Osteocyte (in vitro differentiated cells): ENCODE measurements around the gene CKMT2. TPM values are rescaled to one million over a fixed set of nuclear protein-coding genes. Genes with fewer than 3 reads are reported as not detected.

Experiments used
- DNase-seq: peaks from one replicate; pipeline ENCODE4 v3.0.0; 2021; ENCODE audit warnings: mixed read lengths; ENCODE audit not compliant: unreplicated experiment; ENCODE audit errors: extremely low spot score
- H3K27ac Mint-ChIP-seq: one replicate; pipeline ENCODE4 v1.8.0; 2021; ENCODE audit warnings: mild to moderate bottlenecking, mixed read lengths; ENCODE audit not compliant: unreplicated experiment
- H3K27me3 Mint-ChIP-seq: one replicate; pipeline ENCODE4 v1.8.0; 2021; ENCODE audit warnings: mixed read lengths; ENCODE audit not compliant: unreplicated experiment
- H3K36me3 Mint-ChIP-seq: one replicate; pipeline ENCODE4 v1.8.0; 2021; ENCODE audit warnings: mixed read lengths; ENCODE audit not compliant: unreplicated experiment
- H3K4me1 Mint-ChIP-seq: one replicate; pipeline ENCODE4 v1.8.0; 2021; ENCODE audit warnings: mixed read lengths; ENCODE audit not compliant: unreplicated experiment
- H3K4me3 Mint-ChIP-seq: one replicate; pipeline ENCODE4 v1.8.0; 2021; ENCODE audit warnings: mild to moderate bottlenecking, moderate library complexity, mixed read lengths; ENCODE audit not compliant: unreplicated experiment
- H3K9me3 Mint-ChIP-seq: one replicate; pipeline ENCODE4 v1.8.0; 2021; ENCODE audit warnings: mixed read lengths; ENCODE audit not compliant: unreplicated experiment
- total RNA-seq: library from RNA; stranded (reverse); gene quantifications from 2 replicates; pipeline ENCODE4 v1.2.1, GENCODE V29; 2021
- TF ChIP-seq, protein P1 (sequence below): fragments of 200-600 bp; sonication (generic); IDR thresholded peaks from 2 replicates; pipeline ENCODE4 v1.5.0; 2021; ENCODE audit warnings: antibody characterized with exemption, mild to moderate bottlenecking, moderate library complexity

CKMT2 gene
- total RNA-seq, 1 donor from 2014 or later = not detected

DNA sequence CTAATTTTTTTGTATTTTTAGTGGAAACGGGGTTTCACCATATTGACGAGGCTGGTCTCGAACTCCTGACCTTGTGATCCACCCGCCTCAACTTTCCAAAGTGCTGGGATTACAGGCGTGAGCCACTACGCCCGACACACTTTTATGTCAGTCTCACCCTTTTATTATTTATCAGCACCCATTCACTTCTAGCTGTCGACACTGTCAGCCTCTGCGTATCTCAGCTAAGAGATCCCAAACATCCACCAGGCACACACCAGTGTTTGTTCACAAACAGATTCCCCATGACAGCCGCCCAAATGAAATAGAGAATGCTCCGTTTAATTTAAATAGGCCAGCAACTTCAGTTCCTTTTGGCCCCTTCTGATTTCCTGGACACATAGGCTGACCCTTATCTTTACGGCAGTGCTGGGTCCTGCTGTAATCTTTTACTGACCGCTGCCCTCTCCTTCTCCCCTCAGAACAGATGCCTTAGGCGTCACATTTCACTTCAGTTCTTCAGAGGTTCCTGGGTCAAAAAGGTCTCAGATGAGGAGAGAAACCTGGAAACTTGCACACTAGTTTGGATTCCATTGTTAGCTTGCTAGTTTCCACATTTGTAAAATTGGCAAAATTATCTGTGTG, 43.1 kb upstream of the CKMT2 start:
- Mint-ChIP-seq H3K9me3 (no peaks in the 10 kb centered on the region), H3K27ac (no peak overlapping the region), H3K27me3 (peaks cover 34% of the 10 kb centered on the region), H3K4me3 (no peak overlapping the region), H3K4me1 (peaks cover 5% of the 10 kb centered on the region), H3K36me3 (no peaks in the 10 kb centered on the region)
- DNase-seq = no peak
- TF ChIP-seq, protein P1, sequence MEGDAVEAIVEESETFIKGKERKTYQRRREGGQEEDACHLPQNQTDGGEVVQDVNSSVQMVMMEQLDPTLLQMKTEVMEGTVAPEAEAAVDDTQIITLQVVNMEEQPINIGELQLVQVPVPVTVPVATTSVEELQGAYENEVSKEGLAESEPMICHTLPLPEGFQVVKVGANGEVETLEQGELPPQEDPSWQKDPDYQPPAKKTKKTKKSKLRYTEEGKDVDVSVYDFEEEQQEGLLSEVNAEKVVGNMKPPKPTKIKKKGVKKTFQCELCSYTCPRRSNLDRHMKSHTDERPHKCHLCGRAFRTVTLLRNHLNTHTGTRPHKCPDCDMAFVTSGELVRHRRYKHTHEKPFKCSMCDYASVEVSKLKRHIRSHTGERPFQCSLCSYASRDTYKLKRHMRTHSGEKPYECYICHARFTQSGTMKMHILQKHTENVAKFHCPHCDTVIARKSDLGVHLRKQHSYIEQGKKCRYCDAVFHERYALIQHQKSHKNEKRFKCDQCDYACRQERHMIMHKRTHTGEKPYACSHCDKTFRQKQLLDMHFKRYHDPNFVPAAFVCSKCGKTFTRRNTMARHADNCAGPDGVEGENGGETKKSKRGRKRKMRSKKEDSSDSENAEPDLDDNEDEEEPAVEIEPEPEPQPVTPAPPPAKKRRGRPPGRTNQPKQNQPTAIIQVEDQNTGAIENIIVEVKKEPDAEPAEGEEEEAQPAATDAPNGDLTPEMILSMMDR = no peak

DNA sequence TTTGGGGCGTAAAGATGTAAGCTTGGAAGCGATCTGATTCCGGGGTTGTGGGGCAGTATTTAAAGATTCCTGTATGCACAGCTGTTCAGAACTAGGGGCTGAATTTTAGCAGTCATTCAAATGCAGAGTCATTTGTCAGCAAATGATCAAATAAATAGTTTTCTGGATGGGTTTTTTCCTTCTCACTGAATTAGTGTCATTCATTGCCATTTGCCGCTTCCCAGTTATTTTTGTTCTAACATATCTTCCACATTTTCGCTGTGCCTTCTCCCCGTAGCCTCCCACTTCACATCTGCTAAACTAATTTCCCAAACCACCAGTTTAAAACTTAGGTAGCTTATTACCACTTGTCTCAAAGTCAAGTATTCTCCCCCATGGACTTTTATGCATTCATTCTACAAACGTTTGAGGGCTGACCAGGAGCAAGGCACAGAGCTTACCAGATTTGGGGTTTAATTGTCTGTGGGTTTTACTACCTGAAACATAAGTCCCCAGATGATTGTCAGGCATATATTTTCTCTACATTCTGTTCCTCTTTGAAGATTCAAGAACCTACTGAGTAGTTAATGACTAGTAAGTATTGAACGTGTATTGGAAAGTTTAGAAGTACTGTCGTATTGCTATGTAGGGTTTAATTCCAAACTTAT, 41.3 kb upstream of the CKMT2 start:
- Mint-ChIP-seq H3K36me3 (no peaks in the 10 kb centered on the region), H3K9me3 (no peaks in the 10 kb centered on the region), H3K4me1 (peaks cover 8% of the 10 kb centered on the region), H3K27me3 (peaks cover 38% of the 10 kb centered on the region), H3K4me3 (no peak overlapping the region), H3K27ac (no peak overlapping the region)
- TF ChIP-seq, protein P1 = no peak
- DNase-seq = no peak

DNA sequence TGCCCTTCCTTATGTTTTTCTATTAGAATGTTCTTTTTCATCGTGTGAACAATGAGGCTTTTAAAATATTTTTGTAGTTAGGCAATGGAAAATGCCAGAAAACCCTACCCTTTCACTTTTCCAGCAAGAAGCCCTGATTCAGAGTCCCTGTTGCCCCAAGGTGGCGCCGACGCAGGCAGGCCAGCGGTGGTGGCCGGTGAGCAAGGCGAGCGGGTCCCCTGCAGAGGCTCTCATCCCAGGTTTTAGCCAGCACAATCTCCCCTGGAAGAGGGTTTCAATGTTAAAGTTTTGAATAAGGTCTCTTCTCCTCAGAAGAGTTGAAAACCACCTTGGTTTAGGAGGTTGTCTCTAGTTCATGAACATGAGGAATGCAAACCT, 40.8 kb upstream of the CKMT2 start:
- Mint-ChIP-seq H3K36me3 (no peaks in the 10 kb centered on the region), H3K9me3 (no peaks in the 10 kb centered on the region), H3K27me3 (peaks cover 40% of the 10 kb centered on the region), H3K4me1 (peaks cover 8% of the 10 kb centered on the region), H3K4me3 (no peak overlapping the region), H3K27ac (no peak overlapping the region)
- no peak for DNase-seq
- TF ChIP-seq, protein P1 = no peak

DNA sequence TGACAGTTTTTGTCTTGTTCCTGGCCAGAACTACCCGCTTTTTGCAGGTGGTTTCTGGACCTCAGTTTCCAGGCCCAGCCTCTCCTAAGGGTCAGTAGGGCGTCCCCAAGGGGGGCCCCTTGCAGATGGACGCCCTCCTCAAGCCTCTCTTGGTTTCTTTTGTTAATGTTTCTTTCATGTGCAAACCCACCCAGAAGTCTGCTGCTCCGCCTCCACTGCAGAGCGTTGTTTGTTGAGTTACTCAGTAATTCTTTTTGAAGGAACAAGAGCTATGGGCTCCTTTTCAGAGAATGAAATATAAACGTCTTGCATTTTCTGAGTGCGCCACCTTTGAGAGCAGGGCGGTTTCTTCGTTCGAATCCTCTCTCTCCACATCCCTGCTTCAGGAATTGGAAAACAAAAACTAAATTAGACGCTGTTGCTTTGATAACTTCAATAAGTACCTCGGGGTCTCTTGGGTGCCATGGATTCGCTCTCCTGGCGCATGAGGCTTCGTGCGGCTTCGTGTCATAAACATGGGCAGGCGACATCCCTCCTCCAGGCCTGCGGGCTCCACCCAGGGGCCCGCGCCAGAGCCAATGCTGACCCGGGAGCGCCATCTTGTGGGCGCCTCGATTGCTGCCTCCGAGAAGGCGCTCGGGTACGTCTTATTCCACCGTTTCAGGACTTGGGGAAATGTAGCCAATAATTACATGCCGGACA, 38.3 kb upstream of the CKMT2 start:
- Mint-ChIP-seq H3K27ac (no peak overlapping the region), H3K36me3 (no peaks in the 10 kb centered on the region), H3K9me3 (no peaks in the 10 kb centered on the region), H3K27me3 (peaks cover 44% of the 10 kb centered on the region), H3K4me1 (peaks cover 8% of the 10 kb centered on the region), H3K4me3 (peak overlapping the region; percentile 65)
- peak; percentile 93 for DNase-seq
- TF ChIP-seq, protein P1 = peak; percentile 98

DNA sequence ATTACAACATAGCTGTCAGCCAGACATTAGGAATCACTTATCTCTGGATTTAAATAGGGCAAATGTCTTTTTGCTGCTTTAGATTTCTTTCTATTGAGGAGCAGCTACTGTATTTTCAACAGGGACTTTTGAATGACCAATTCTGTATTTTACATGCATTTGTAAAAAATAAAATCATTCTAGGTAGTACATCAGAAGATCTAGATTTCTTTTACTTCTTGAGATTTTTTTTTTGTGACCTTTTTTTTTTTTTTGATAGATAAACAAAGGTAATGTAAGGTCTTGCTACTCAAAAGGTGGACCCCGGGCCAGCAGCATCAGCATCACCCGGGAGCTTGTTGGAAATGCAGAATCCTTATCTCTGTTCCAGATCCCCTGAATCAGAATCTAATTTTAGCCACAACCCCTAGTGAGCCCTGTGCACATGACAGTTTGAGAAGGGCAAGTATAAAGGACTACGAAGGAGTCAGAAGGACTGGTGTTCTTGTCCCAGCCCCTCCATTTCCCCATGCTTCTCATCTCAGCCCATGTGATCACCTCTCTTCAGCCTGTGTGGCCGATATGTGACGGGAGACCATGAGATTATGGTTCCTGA, 37.7 kb upstream of the CKMT2 start:
- TF ChIP-seq, protein P1 = no peak
- Mint-ChIP-seq H3K36me3 (no peaks in the 10 kb centered on the region), H3K27me3 (peaks cover 42% of the 10 kb centered on the region), H3K9me3 (no peaks in the 10 kb centered on the region), H3K4me1 (peaks cover 8% of the 10 kb centered on the region), H3K27ac (no peak overlapping the region), H3K4me3 (peak overlapping the region; percentile 65)
- no peak for DNase-seq
